Sigmoid colon (tissue), 7 donors: ENCODE measurements around the gene SERHL2. TPM values are rescaled to one million over a fixed set of nuclear protein-coding genes. Genes with fewer than 3 reads are reported as not detected.
"Not testable (repeated sequence)": the region's sequence is repeated elsewhere in the genome, so short reads cannot be mapped to it uniquely, and the experiment has no call there.

Source experiments
- DNase-seq: peaks from one replicate; pipeline ENCODE4 v3.0.0-alpha.2; 2019
- H3K27ac ChIP-seq, 4 donors: fragments of 200-600 bp; sonication (generic); one replicate each; pipeline ENCODE4 v1.5.1; 2016 to 2019; ENCODE audit warnings: mild to moderate bottlenecking in 1 of 4
- H3K27me3 ChIP-seq, 3 donors: fragments of 200-600 bp; sonication (generic); one replicate each; pipeline ENCODE4 v1.5.1; 2019; ENCODE audit warnings: mild to moderate bottlenecking in 1 of 3
- H3K36me3 ChIP-seq, 4 donors: fragments of 200-600 bp; sonication (generic); one replicate each; pipeline ENCODE4 v1.5.1; 2016 to 2019
- H3K4me1 ChIP-seq, 4 donors: fragments of 200-600 bp; sonication (generic); one replicate each; pipeline ENCODE4 v1.5.1; 2017 to 2019
- H3K4me3 ChIP-seq, 4 donors: fragments of 200-600 bp; sonication (generic); one replicate each; pipeline ENCODE4 v1.5.1; 2017 to 2019; ENCODE audit warnings: mild to moderate bottlenecking in 2 of 4, moderate library complexity in 1 of 4
- H3K9me3 ChIP-seq, 4 donors: fragments of 200-600 bp in 3 of 4; sonication (generic) in 3 of 4; one replicate each; pipeline versions ENCODE4 v1.5.1 to v1.6.1; 2013 to 2019
- CTCF ChIP-seq, 4 experiments: fragments of 450-650 bp in 3 of 4; fragments of 200-600 bp in 1 of 4; IDR thresholded peaks; one replicate each; pipeline ENCODE4 v1.5.1; 2016 to 2019; ENCODE audit warnings: antibody characterized with exemption in 4 of 4, mild to moderate bottlenecking in 3 of 4, moderate library complexity in 2 of 4
- EP300 ChIP-seq, 4 donors: sonication (generic); formaldehyde crosslinking; IDR thresholded peaks; one replicate each; pipeline ENCODE4 v1.6.1; 2017; ENCODE audit warnings: antibody characterized with exemption in 4 of 4
- POLR2A ChIP-seq, 2 donors: fragments of 450-650 bp; IDR thresholded peaks; one replicate each; pipeline ENCODE4 v1.6.1; 2016; ENCODE audit warnings: antibody characterized with exemption in 2 of 2, mild to moderate bottlenecking in 2 of 2, moderate library complexity in 2 of 2
- POLR2AphosphoS5 ChIP-seq, 4 donors: sonication (generic); formaldehyde crosslinking; IDR thresholded peaks; one replicate each; pipeline ENCODE4 v1.6.1; 2017; ENCODE audit warnings: antibody characterized with exemption in 4 of 4
- WGBS, 2 donors: extraction: QIAGEN DNeasy Blood & Tissue Kit; methylation state at CpG; one replicate each; pipeline ENCODE4 v1.1.7; 2013; 5-methylcytosine and 5-hydroxymethylcytosine counted together
- intact Hi-C: fragments of 100-400 bp; cut with DNase I; formaldehyde crosslinking; loops from one replicate; pipeline ENCODE4 v1.15.1; 2023
- polyA plus RNA-seq, 3 donors: library from polyadenylated mRNA; stranded (reverse); fragments of 200-250 nt; gene quantifications; one replicate each; pipeline ENCODE4 v1.2.3, GENCODE V29; 2013
- total RNA-seq, 4 donors: library from RNA; depleted of rRNA; stranded (reverse); fragments of >200 nt; gene quantifications; one replicate each; pipeline ENCODE4 v1.1.0, GENCODE V29; 2016
- donor health status: healthy with polysubstance abuse.
- donor health status: Bipolar disorder and iron deficiency.
- donor health status: healthy.

The SERHL2 gene
- total and polyA plus RNA-seq, 7 donors, result 0.92 to 6.1 (median 2.8) TPM

- H3K36me3 ChIP-seq, result peaks cover 0 to 45% (median 15%) of the 10 kb centered on the region in 4 donors
- DNase-seq, H3K4me1 ChIP-seq, H3K4me3 ChIP-seq, H3K27me3 ChIP-seq, intact Hi-C loops, H3K9me3 ChIP-seq: not testable (repeated sequence)
- 68 to 81% methylated on average over 22 of the region's 22 CpGs for WGBS, 2 donors
- TF ChIP-seq CTCF (IDR thresholded peaks at IDR 0.05), result peak in 1 of 4 experiments; percentile 18
- H3K27ac ChIP-seq, result peak overlapping the region in 1 of 4 donors; percentile 39
Observed at GRCh38 chr22:42512273-42512990, 41.3 kb upstream of the SERHL2 start.

GRCh38 chr22:42514331-42514730, 39.4 kb upstream of the SERHL2 start:
- H3K4me3 ChIP-seq, intact Hi-C loops, DNase-seq, H3K27me3 ChIP-seq, H3K27ac ChIP-seq, H3K9me3 ChIP-seq, H3K4me1 ChIP-seq: not testable (repeated sequence)
- 91 to 94% methylated on average over 17 of the region's 17 CpGs for WGBS, 2 donors
- peaks cover 0 to 45% (median 15%) of the 10 kb centered on the region in 4 donors for H3K36me3 ChIP-seq

- intact Hi-C loops, H3K27me3 ChIP-seq, H3K4me3 ChIP-seq, DNase-seq, H3K27ac ChIP-seq, H3K9me3 ChIP-seq: not testable (repeated sequence)
- Histone ChIP-seq H3K36me3 (peaks cover 0 to 45% (median 15%) of the 10 kb centered on the region in 4 donors), H3K4me1 (peaks cover 0 to 12% (median 7%) of the 10 kb centered on the region in 4 donors)
- WGBS, 2 donors, result 89 to 92% methylated on average over 8 of the region's 8 CpGs
Observed at GRCh38 chr22:42515304-42515703, 38.5 kb upstream of the SERHL2 start.

GRCh38 chr22:42515896-42516295, 37.9 kb upstream of the SERHL2 start:
- no peak overlapping the region for H3K27ac ChIP-seq
- no peaks in the 10 kb centered on the region for H3K9me3 ChIP-seq
- H3K27me3 ChIP-seq, result no peaks in the 10 kb centered on the region
- no peak for TF ChIP-seq POLR2AphosphoS5 (IDR thresholded peaks at IDR 0.05)
- TF ChIP-seq POLR2A (IDR thresholded peaks at IDR 0.05), result no peak
- TF ChIP-seq CTCF (IDR thresholded peaks at IDR 0.05), result no peak
- no peak for TF ChIP-seq EP300 (IDR thresholded peaks at IDR 0.05)
- 68 to 90% methylated on average over 14 of the region's 14 CpGs for WGBS, 2 donors
- peaks cover 0 to 45% (median 15%) of the 10 kb centered on the region in 4 donors for H3K36me3 ChIP-seq
- intact Hi-C loops, result no loop called here
- no peak for DNase-seq
- H3K4me1 ChIP-seq, result peaks cover 0 to 12% (median 7%) of the 10 kb centered on the region in 4 donors
- H3K4me3 ChIP-seq, result no peak overlapping the region

- DNase-seq, H3K27me3 ChIP-seq, H3K27ac ChIP-seq, intact Hi-C loops, H3K9me3 ChIP-seq, H3K4me3 ChIP-seq: not testable (repeated sequence)
- Histone ChIP-seq H3K4me1 (peaks cover 0 to 12% (median 7%) of the 10 kb centered on the region in 4 donors), H3K36me3 (peaks cover 0 to 37% (median 12%) of the 10 kb centered on the region in 4 donors)
- 97% methylated on average over 7 of the region's 7 CpGs for WGBS, 2 donors
Observed at GRCh38 chr22:42517103-42517502, 36.7 kb upstream of the SERHL2 start.

GRCh38 chr22:42518638-42519524, 34.9 kb upstream of the SERHL2 start:
- WGBS, 2 donors, result 15 to 16% methylated on average over 17 to 18 of the region's 28 CpGs
- H3K27me3 ChIP-seq, H3K9me3 ChIP-seq, intact Hi-C loops, DNase-seq: not testable (repeated sequence)
- Histone ChIP-seq H3K4me1 (peaks cover 0 to 12% (median 7%) of the 10 kb centered on the region in 4 donors), H3K27ac (peak overlapping the region; percentile 69 to 81 (median 78)), H3K36me3 (peaks cover 0 to 33% (median 8%) of the 10 kb centered on the region in 4 donors), H3K4me3 (peak overlapping the region; percentile 69 to 98 (median 80))
